ENCODE measurements around the gene DLGAP1.

Gene DLGAP1

GRCh38 chr18:3773303-3773702 is 681.8 kb downstream of the DLGAP1 start:
- DNase-seq (ENCODE audit: low read depth) = no peak

- DNase-seq (ENCODE audit: low read depth) = peak; percentile 74
Measured at GRCh38 chr18:3771121-3771971, 683.8 kb downstream of the DLGAP1 start.

GRCh38 chr18:3761266-3761665 is 693.8 kb downstream of the DLGAP1 start:
- no peak for DNase-seq (ENCODE audit: low read depth)

- no peak for DNase-seq (ENCODE audit: low read depth)
Measured at GRCh38 chr18:3760741-3761140, 694.4 kb downstream of the DLGAP1 start.

- no peak for DNase-seq (ENCODE audit: low read depth)
Measured at GRCh38 chr18:3759099-3759498, 696.0 kb downstream of the DLGAP1 start.

GRCh38 chr18:3758531-3758930 is 696.6 kb downstream of the DLGAP1 start:
- DNase-seq (ENCODE audit: low read depth) = no peak

GRCh38 chr18:3757361-3757760 is 697.7 kb downstream of the DLGAP1 start:
- DNase-seq (ENCODE audit: low read depth) = no peak

GRCh38 chr18:3753106-3753505 is 702.0 kb downstream of the DLGAP1 start:
- DNase-seq (ENCODE audit: low read depth) = no peak

GRCh38 chr18:3748086-3748485 is 707.0 kb downstream of the DLGAP1 start:
- DNase-seq (ENCODE audit: low read depth) = no peak

GRCh38 chr18:3747176-3747973 is 707.7 kb downstream of the DLGAP1 start:
- DNase-seq (ENCODE audit: low read depth) = no peak

GRCh38 chr18:3742541-3742940 is 712.6 kb downstream of the DLGAP1 start:
- DNase-seq (ENCODE audit: low read depth) = no peak

- DNase-seq (ENCODE audit: low read depth) = no peak
Measured at GRCh38 chr18:3741333-3741732, 713.8 kb downstream of the DLGAP1 start.

- DNase-seq (ENCODE audit: low read depth) = no peak
Measured at GRCh38 chr18:3728704-3729437, 726.2 kb downstream of the DLGAP1 start.

- DNase-seq (ENCODE audit: low read depth) = no peak
Measured at GRCh38 chr18:3727274-3727673, 727.8 kb downstream of the DLGAP1 start.

- no peak for DNase-seq (ENCODE audit: low read depth)
Measured at GRCh38 chr18:3726238-3726951, 728.7 kb downstream of the DLGAP1 start.

- DNase-seq (ENCODE audit: low read depth) = no peak
Measured at GRCh38 chr18:3725115-3725514, 730.0 kb downstream of the DLGAP1 start.

- no peak for DNase-seq (ENCODE audit: low read depth)
Measured at GRCh38 chr18:3723554-3723953, 731.6 kb downstream of the DLGAP1 start.

GRCh38 chr18:3722649-3723433 is 732.3 kb downstream of the DLGAP1 start:
- no peak for DNase-seq (ENCODE audit: low read depth)

GRCh38 chr18:3721771-3722648 is 733.1 kb downstream of the DLGAP1 start:
- no peak for DNase-seq (ENCODE audit: low read depth)

All from GM04504 (cell line).